ENCODE measurements around the gene VDAC1.

The VDAC1 gene

GRCh38 chr5:134022333-134022732 lies 17.6 kb upstream of the VDAC1 start:
- no peak for DNase-seq

GRCh38 chr5:134020188-134020587 lies 15.4 kb upstream of the VDAC1 start:
- no peak for DNase-seq

GRCh38 chr5:134019636-134020035 lies 14.9 kb upstream of the VDAC1 start:
- DNase-seq = no peak

- DNase-seq = no peak
Observed at GRCh38 chr5:134018986-134019316, 14.2 kb upstream of the VDAC1 start.

GRCh38 chr5:134018154-134018985 lies 13.6 kb upstream of the VDAC1 start:
- DNase-seq = no peak

GRCh38 chr5:134008266-134008749 lies 3.5 kb upstream of the VDAC1 start:
- DNase-seq = no peak

- no peak for DNase-seq
Observed at GRCh38 chr5:134007581-134008265, 2.9 kb upstream of the VDAC1 start.

- DNase-seq = no peak
Observed at GRCh38 chr5:134006115-134006514, 1.3 kb upstream of the VDAC1 start.

- peak in 1 of 2 donors; percentile 3 for DNase-seq
Observed at GRCh38 chr5:134005417-134006061, 764 bp upstream of the VDAC1 start.

- peak; percentile 15 to 56 for DNase-seq
Observed at GRCh38 chr5:134003817-134004625, 754 bp downstream of the VDAC1 start.

GRCh38 chr5:134003064-134003816 lies 1.5 kb downstream of the VDAC1 start:
- no peak for DNase-seq

- DNase-seq = no peak
Observed at GRCh38 chr5:134001938-134002731, 2.6 kb downstream of the VDAC1 start.

- no peak for DNase-seq
Observed at GRCh38 chr5:134000696-134001453, 3.9 kb downstream of the VDAC1 start.

- DNase-seq = no peak
Observed at GRCh38 chr5:134000091-134000511, 4.7 kb downstream of the VDAC1 start.

GRCh38 chr5:133998807-133999206 lies 6.0 kb downstream of the VDAC1 start:
- no peak for DNase-seq

GRCh38 chr5:133998042-133998441 lies 6.7 kb downstream of the VDAC1 start:
- DNase-seq = no peak

GRCh38 chr5:133996683-133997252 lies 8.0 kb downstream of the VDAC1 start:
- DNase-seq = peak in 1 of 2 donors; percentile 22

GRCh38 chr5:133995883-133996563 lies 8.8 kb downstream of the VDAC1 start:
- no peak for DNase-seq

GRCh38 chr5:133995341-133995740 lies 9.4 kb downstream of the VDAC1 start:
- DNase-seq = no peak

GRCh38 chr5:133994990-133995333 lies 9.8 kb downstream of the VDAC1 start:
- DNase-seq = no peak
